Measurements from ENCODE around the gene EFCAB6.

The EFCAB6 gene

DNA sequence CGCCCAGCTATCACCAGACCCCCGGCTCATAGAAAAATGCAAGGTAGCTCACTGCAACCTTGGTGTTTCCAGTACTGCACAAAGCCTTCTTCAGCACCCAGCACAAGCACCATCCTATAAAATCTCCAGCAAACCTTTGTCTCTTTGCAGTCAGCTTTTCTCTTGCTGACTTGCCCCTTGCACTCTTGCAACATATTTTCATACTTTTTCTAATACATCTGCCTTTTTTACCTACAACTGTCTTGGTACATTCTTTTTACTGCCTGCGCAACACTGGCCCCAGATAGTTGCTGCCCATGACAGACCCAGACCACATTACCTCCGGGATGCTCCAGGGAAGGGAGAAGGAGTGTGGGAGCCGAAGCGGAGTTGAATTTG is 257.9 kb downstream of the EFCAB6 start:
- TF ChIP-seq, protein P1, sequence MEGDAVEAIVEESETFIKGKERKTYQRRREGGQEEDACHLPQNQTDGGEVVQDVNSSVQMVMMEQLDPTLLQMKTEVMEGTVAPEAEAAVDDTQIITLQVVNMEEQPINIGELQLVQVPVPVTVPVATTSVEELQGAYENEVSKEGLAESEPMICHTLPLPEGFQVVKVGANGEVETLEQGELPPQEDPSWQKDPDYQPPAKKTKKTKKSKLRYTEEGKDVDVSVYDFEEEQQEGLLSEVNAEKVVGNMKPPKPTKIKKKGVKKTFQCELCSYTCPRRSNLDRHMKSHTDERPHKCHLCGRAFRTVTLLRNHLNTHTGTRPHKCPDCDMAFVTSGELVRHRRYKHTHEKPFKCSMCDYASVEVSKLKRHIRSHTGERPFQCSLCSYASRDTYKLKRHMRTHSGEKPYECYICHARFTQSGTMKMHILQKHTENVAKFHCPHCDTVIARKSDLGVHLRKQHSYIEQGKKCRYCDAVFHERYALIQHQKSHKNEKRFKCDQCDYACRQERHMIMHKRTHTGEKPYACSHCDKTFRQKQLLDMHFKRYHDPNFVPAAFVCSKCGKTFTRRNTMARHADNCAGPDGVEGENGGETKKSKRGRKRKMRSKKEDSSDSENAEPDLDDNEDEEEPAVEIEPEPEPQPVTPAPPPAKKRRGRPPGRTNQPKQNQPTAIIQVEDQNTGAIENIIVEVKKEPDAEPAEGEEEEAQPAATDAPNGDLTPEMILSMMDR (conservative IDR thresholded peaks at IDR 0.05; ENCODE audit: low read depth) = no peak
- DNase-seq (ENCODE audit: low spot score) = no peak
- ChIA-PET POLR2A (ENCODE audit: low non-redundant PET) (no interaction called here), CTCF (no interaction called here)
- no peak overlapping the region for H3K27ac ChIP-seq

DNA sequence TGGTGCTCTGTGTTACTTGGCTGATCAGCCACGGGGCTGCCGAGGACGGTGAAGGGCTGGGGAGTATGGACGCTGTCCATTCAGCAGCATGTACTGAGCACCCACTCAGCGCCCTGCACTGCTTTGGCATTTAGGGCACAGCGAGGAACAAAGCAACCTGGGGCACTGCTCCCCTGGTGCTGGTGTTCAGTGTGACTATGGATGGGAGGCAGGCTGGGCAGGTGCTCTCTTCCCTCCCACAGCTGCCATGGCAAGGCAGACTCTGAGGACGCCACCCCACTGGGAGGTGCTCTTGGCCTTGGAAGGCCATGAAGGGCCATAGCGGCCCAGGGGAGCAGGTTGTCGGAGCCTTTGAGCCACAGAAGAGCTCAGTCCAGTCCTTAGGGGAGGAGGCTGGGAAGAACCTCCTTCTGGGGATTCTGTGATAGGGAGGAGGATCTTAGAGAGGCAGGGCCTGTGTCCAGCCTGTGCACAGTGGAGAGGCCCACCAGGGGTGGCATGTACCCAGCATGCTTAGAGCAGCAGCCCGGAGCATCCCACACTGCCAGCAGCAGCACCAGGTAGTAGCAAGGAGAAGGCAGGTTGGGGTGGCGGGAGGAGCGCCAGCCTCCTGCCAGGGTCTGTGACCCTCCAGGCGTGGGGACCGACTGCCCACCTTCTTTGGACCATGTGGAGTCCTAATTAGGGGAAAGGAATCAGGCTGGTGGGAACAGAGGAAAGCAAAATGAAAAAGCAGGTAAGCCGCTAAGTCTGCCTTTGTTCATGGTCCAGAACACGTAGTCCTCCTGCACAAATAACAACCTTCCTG is 258.4 kb downstream of the EFCAB6 start:
- TF ChIP-seq, protein P1 (conservative IDR thresholded peaks at IDR 0.05; ENCODE audit: low read depth) = no peak
- H3K27ac ChIP-seq = no peak overlapping the region
- ChIA-PET POLR2A (ENCODE audit: low non-redundant PET) (no interaction called here), CTCF (interaction anchor here (0.5 kb wide), 1 partner anchor 247 kb away, joined by 6 read pairs; no protein-coding TSS in a partner anchor)
- DNase-seq (ENCODE audit: low spot score) = no peak

DNA sequence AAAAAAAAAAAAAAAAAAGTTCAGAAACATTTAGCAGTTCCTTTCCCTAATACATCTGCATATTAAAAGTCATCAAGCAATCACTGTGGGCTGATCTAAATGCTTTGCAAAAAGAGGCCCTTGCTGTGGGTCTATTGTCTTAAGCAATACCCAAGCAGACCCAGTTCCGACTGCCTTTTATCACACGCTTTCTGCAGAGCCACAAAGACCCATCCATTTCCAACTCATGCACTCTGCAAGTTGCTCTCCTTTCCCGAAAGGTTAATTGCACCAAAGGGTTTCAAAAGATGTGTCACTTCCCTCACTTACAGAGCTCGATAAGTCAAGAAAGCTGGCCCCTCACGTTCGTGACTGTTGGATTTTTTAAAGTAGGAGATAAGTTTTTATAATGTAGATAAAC is 261.4 kb downstream of the EFCAB6 start:
- H3K27ac ChIP-seq = no peak overlapping the region
- CTCF ChIA-PET = no interaction called here
- no peak for DNase-seq (ENCODE audit: low spot score)
- POLR2A ChIA-PET (ENCODE audit: low non-redundant PET) = no interaction called here
- TF ChIP-seq, protein P1 (conservative IDR thresholded peaks at IDR 0.05; ENCODE audit: low read depth) = no peak

DNA sequence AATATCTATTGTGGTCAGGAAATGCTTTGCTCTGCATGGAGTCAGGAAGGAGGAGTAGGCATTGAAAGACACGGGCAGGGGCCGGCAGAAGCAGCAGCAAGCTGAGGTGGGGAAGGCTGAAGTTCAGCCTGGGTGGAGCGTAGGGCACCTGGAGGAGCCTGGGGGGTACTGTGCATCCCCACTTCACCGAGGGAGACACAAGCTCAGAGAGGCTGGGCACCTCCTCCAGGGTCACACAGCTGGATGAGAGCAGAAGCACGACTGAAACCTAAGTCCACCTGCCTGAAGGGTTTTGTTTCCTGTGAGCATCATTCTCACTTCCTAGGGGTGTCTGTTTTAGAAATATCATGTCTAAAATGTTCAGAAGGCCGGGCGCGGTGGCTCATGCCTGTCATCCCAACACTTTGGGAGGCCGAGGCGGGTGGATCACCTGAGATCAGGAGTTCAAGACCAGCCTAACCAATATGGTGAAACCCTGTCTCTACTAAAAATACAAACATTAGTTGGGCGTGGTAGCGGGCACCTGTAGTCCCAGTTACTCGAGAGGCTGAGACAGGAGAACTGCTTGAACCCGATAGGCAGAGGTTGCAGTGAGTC is 262.0 kb downstream of the EFCAB6 start:
- ChIA-PET CTCF (no interaction called here), POLR2A (ENCODE audit: low non-redundant PET) (no interaction called here)
- DNase-seq (ENCODE audit: low spot score) = no peak
- TF ChIP-seq, protein P1 (conservative IDR thresholded peaks at IDR 0.05; ENCODE audit: low read depth) = no peak
- no peak overlapping the region for H3K27ac ChIP-seq

DNA sequence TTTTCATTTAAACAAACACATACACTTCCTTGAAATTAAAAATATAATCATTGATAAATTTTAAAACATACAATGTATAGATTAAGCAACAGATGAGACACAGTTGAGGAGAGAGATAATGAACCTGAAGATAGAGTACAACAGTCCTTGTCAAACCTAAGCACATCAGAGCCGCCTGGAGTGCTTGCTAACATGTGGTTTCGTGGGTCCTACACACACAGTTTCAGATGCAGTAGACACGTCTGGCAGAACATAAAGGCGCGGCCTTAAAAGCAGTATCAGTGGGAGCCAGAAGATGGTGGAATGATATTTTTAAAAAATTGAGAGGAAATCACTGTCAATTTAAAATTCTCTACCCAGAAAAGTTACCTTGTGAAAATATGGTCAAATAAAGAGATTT is 265.9 kb downstream of the EFCAB6 start:
- TF ChIP-seq, protein P1 (conservative IDR thresholded peaks at IDR 0.05; ENCODE audit: low read depth) = no peak
- ChIA-PET CTCF (no interaction called here), POLR2A (ENCODE audit: low non-redundant PET) (no interaction called here)
- no peak for DNase-seq (ENCODE audit: low spot score)
- H3K27ac ChIP-seq = no peak overlapping the region

DNA sequence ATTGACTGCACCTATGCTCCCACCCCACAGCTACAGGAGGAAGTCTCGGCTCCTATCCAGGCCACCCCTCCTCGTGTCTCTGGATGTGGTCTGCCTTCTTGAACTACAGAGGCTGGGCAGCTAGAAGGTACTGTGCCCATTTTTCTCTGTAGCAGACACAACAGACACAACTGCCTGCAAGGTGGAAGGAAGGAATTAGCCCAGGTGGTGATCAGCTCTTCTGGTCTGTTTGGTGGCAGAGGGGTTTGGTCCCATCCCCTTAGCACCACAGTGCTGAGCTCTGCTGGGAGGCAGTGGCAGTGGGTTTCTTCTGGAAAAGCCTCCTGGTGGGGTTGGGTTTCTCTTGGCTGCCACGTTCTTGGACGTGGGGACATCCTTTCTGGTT is 267.8 kb downstream of the EFCAB6 start:
- TF ChIP-seq, protein P1 (conservative IDR thresholded peaks at IDR 0.05; ENCODE audit: low read depth) = no peak
- no peak overlapping the region for H3K27ac ChIP-seq
- POLR2A ChIA-PET (ENCODE audit: low non-redundant PET) = no interaction called here
- DNase-seq (ENCODE audit: low spot score) = no peak
- CTCF ChIA-PET = no interaction called here

Data from RWPE1 (cell line).